ENCODE measurements around the gene HTT.

DNA sequence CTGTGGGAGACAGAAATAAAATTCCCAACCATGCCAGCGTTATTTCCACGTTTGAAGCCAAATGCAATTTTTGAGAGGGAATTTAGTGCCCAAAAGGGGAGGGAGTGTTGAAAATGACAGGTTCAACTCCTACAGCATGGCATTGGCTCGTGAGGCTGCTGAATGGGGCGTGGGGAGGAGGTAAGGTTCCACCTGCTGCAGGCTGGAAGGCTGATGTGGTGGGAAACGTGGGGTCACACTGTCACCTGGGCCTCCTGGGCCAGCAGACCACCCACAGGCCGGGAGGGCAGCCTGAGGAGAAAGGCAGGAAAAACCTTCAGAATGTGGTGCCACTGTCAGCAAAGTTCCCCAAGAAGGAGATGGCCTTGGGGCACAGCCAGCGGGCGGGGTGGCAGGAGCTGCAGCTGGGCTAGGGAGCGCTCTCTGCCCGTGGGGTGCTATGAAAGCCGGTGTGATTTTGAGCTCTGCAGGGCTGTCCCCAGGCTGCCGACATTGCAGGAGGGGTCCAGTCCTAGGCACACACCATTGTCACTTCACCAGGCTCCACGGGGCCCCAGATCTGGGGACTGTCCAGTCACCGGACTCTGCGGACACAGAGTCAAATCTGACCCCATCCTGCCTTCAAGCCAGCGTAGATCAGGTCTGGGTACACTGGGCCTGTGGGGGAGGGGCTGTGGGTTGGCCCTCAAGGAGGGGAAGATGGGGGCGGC lies 194.1 kb downstream of the HTT start:
- TF ChIP-seq RAD51 (IDR thresholded peaks at IDR 0.05) (no peak), NR2C1 (IDR thresholded peaks at IDR 0.05) (no peak), POLR2A (IDR thresholded peaks at IDR 0.05; ENCODE audit: low read depth, low read length) (no peak), FOS (IDR thresholded peaks at IDR 0.05; ENCODE audit: borderline replicate concordance, extremely low read depth, insufficient read length) (no peak), ETV6 (conservative IDR thresholded peaks at IDR 0.05 in 1 of 2, IDR thresholded peaks at IDR 0.05 in 1 of 2; ENCODE audit: borderline replicate concordance in 1 of 2, low read depth in 1 of 2) (no peak), MYC (IDR thresholded peaks at IDR 0.05; ENCODE audit: insufficient read depth, insufficient read length, insufficient replicate concordance, low read length, severe bottlenecking) (no peak), ZBTB4 (CRISPR knock-in tag; IDR thresholded peaks at IDR 0.05) (no peak), EZH2 (IDR thresholded peaks at IDR 0.05; ENCODE audit: borderline replicate concordance, control insufficient read depth, low read depth, low read length) (no peak)
- TF ChIP-seq, protein P1, sequence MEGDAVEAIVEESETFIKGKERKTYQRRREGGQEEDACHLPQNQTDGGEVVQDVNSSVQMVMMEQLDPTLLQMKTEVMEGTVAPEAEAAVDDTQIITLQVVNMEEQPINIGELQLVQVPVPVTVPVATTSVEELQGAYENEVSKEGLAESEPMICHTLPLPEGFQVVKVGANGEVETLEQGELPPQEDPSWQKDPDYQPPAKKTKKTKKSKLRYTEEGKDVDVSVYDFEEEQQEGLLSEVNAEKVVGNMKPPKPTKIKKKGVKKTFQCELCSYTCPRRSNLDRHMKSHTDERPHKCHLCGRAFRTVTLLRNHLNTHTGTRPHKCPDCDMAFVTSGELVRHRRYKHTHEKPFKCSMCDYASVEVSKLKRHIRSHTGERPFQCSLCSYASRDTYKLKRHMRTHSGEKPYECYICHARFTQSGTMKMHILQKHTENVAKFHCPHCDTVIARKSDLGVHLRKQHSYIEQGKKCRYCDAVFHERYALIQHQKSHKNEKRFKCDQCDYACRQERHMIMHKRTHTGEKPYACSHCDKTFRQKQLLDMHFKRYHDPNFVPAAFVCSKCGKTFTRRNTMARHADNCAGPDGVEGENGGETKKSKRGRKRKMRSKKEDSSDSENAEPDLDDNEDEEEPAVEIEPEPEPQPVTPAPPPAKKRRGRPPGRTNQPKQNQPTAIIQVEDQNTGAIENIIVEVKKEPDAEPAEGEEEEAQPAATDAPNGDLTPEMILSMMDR (IDR thresholded peaks at IDR 0.05 in 2 of 3, conservative IDR thresholded peaks at IDR 0.05 in 1 of 3; ENCODE audit: control insufficient read depth in 2 of 3, extremely low read depth in 1 of 3, insufficient read depth in 1 of 3, low read depth in 3 of 3, low read length in 3 of 3): no peak

All from GM12878 (cell line).